SU-DHL-6 (cell line): ENCODE results near the gene OOSP4A.

Experiments
- EZH2phosphoT487 ChIP-seq: fragments of 200-600 bp; sonication (generic), shearing (Covaris generic); conservative IDR thresholded peaks from 2 replicates; pipeline ENCODE4 v1.6.1; 2018; ENCODE audit warnings: mild to moderate bottlenecking, antibody characterized with exemption, low read length, moderate library complexity, mixed read lengths
- TF ChIP-seq, protein P1 (sequence below): fragments of 200-600 bp; sonication (generic); IDR thresholded peaks from one replicate; pipeline ENCODE4 v1.5.1; 2017; ENCODE audit warnings: antibody characterized with exemption, mild to moderate bottlenecking, low read length, moderate library complexity; ENCODE audit not compliant: insufficient read depth, poor library complexity, severe bottlenecking

DNA sequence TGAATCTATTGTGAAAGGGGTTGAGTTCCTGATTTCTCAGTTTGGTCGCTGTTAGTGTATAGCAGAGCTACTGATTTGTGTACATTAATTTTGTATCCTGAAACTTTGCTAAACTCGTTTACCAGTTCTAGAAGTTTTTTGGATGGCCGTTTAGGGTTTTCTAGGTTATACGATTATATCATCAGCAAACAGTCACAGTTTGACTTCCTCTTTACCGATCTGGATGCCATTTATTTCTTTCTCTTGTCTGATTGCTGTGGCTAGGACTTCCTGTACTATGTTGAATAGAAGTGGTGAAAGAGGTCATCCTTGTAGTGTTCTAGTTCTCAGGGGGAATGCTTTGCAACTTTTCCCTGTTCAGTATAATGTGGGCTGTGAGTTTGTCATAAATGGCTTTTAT is 28.6 kb downstream of the OOSP4A start:
- TF ChIP-seq, protein P1, sequence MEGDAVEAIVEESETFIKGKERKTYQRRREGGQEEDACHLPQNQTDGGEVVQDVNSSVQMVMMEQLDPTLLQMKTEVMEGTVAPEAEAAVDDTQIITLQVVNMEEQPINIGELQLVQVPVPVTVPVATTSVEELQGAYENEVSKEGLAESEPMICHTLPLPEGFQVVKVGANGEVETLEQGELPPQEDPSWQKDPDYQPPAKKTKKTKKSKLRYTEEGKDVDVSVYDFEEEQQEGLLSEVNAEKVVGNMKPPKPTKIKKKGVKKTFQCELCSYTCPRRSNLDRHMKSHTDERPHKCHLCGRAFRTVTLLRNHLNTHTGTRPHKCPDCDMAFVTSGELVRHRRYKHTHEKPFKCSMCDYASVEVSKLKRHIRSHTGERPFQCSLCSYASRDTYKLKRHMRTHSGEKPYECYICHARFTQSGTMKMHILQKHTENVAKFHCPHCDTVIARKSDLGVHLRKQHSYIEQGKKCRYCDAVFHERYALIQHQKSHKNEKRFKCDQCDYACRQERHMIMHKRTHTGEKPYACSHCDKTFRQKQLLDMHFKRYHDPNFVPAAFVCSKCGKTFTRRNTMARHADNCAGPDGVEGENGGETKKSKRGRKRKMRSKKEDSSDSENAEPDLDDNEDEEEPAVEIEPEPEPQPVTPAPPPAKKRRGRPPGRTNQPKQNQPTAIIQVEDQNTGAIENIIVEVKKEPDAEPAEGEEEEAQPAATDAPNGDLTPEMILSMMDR, result no peak
- TF ChIP-seq EZH2phosphoT487, result no peak
